GM18511 (cell line): ENCODE data around the gene HNMT.
A peak's percentile ranks its signal among the peaks of the same experiment; 100 is the strongest.

Experiments
- ATAC-seq: cut with Tn5 transposase; IDR thresholded peaks from one replicate; pipeline ENCODE4 v1.9.1; 2021; ENCODE audit warnings: mild to moderate bottlenecking, moderate library complexity; ENCODE audit not compliant: unreplicated experiment

HNMT gene

DNA sequence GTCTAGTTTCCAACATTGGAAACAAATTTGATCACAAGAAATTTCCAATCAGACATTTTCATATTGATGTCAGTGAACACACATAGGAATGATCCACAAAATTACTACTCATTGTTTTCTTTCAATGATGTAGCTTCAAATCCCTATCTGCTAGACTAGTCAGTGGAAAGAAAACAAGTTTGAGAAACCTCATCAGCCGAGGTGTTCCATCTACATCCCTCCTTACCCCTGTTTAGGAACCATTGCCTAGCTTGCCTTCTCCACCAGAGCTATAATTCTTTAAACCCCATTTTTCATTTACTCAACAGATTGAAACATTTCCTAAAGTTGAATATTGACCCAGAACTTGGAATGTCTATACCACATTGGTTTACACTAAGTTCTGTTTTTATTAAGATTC is 45.3 kb downstream of the HNMT start:
- no peak for ATAC-seq

DNA sequence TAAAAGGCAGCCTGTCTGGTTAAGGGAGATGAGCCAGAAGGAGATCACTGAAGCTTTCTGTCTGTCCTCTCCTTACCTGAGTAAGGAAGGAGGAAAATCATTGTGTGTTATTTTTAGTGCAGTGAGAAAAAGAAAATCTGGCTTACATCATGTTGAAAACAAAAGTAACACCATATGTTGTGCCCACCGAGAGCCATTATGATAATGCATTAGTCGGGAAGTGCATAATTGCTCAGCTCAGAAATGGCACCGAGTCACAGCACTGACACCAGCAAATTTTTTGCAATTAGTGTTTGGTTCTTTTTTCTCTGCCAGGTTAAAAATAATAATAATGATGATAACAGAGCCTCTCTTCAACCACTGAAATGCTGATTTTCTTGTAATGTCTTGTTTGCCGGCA is 46.6 kb downstream of the HNMT start:
- ATAC-seq = no peak

DNA sequence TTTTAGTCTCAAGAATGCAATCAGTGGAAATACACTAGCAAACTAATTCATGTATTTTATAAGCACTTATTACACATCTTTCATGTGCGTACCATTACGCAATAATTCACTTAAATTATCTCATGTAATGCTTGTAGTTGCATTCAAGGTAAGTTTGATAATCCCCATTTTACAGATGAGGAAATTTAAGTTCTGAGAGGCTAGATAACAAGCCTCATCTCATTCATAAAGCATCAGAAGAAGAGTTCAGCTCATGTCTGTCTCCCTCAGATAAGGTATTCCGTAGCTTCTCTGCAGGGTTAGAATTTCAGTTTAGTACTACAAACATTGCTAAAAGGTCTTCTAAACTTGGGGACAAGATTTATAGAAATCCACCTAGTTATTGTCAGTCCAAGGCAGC is 47.8 kb downstream of the HNMT start:
- ATAC-seq = no peak

DNA sequence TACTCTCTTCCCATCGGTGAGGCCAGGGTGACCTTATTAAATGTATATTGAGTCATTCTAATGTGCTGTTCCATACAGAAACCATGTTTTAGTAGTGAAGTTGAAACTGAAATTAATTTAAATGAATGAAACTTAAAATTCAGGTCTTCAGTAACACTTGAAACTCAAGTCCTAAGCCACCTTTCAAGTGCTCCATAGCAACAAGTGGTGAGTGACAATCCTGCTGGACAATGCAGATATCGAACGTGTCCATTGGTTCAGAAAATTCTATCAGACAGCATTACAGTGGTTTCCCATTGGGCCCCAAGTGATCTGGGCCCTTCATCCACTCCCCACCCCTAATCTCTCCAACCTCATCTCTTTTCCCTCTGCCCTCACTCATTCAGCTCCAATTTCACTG is 48.7 kb downstream of the HNMT start:
- ATAC-seq = no peak

DNA sequence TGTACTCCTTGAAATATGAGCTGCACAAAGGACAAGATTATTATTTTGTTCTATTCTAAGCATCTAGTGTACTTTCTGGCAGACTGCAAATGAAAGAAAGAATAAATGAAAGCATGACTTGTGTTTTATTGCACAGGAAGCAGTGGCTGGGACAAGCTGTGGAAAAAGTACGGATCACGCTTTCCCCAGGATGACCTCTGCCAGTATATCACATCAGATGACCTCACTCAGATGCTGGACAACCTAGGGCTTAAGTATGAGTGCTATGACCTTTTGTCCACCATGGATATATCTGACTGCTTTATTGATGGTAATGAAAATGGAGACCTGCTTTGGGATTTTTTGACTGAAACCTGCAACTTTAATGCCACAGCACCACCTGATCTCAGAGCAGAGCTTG is 49.4 kb downstream of the HNMT start:
- no peak for ATAC-seq

DNA sequence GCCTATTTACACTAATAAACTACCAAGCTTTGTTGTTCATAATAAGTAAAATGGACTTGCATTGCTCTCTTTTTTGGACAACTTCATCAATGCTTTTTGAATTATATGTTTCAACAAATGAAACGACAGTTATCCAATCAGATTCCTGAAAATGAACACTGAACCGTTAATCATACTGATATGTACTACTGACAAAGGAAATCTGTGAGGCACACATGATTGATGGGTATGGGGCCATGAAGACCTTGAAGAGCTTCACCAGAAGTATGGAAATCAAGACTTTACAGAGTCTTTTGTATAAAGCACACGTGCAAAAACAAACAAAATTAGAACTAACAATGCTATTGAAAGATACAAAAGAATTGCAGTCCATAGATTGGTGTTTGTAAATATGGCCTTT is 51.2 kb downstream of the HNMT start:
- ATAC-seq = no peak

DNA sequence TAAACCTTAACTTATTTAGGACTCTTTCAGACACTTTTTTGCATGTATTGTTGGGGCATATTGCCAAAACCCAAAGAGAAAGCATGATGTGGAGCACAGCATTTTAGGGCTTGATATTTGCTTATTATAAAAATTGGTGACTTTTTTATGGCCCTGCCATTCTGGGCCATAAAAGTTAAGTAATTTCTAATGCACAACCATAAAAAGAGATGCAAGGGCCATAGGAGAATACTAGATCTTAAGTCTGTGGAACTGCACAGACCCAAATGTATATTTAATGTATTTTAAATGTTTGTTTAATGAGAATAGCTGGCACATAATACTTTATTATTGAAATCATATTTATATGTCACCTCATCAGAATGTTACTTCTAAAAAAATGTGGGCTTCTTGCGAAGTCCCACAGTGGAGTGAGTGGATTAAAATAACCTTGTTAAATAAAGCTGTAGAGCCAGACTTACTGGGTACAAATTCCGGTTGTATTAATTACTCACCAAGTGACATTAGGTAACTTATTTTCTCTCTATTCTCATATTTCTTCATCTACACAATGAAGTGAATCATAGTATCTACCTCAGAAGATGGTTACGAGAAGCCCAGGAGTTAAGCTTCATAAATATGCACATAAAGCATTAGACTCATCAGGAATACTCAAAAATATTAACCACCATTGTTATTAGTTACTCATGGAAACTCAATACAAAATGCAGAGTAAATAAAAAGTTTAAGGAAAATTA is 52.2 kb downstream of the HNMT start:
- ATAC-seq = no peak

DNA sequence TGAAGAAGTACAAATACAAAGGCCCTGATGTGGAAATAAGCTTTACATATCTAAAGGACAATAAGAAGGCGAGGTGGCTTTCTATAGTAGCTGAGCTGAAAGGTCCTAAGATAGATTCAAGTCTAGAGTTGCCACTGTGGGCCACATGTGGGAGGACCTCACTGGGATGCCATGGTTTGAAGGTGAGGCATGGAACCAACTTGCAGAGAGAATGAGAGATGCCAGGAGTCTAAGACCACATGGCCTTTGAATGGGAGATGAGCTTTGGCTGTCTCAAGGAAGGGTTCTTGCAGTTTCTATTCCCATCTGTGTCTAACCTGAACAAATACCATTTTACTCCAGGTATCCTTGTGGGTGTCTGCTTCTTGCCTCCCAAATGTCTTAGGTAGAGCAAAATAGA is 53.6 kb downstream of the HNMT start:
- ATAC-seq = no peak

DNA sequence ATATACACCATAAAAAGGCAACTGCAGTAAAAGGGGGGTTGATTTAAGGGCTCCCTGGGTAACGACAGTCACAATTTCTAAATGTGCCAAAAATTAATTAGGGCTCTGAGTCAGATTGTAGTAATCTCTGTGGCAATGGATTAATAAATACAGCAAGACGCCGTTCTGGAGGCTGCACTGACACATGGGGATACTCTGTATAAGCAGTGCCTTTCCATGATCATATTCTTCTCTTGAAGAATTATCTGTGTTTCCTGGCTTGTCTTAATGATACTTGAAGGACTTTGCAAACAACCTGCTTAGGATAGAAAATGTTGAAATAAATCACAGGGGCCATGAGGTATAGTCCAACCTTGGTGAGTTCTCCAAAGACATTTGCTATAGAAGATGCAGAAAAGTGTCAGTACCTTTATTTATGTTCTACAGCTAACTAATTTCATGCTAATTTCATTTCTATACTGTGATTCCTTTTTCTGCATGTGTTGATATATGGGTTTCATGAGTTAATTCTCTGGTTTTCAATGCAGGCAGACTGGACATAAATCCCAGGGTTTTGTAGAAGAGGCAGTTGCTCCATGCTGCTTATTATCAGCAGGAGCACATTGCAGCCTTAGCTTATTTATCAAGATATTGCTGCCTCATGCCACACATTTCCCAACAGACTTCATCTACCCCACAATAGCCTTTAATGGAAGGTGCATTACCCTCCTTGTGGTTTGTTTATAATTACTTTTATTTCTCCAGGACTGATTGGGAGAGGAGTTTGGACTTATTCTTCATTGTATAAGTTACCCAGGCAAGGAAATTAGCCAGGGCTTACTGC is 54.8 kb downstream of the HNMT start:
- ATAC-seq = no peak

DNA sequence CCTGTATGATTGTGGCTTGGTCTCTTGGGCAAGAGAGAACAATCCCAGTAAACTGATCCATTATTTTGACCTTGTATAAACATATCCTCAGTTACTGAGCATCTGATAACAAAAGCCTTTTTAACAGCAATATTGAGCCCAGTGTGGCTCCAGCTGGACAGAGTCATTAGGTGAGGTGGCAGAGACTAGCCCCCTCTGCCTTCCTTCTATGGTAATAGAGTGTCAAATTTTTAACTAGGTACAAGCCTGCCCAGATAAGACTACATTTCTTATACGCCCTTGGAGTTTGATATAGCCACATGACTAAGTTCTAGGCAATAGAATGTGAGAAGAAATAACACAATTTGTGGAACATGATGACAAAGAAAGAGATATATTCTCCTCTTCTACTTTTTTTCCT is 56.2 kb downstream of the HNMT start:
- no peak for ATAC-seq

DNA sequence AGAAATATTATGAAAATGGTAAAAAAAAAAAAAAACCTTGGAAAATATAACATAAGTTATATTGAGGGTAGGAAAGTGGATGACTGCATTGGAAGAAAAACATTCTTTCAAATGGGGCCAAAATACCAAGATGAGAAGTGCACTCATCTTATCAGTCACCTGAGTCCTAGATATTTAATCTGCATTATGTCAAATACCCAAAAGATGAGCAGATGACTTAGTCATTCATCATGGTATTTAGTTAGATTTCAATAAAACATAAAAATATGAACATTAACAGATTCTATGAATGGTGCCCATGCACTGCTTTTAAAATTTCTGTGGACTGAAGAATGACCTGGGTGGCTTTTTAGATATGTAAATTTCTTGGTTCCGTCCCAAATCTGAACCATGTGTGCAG is 56.9 kb downstream of the HNMT start:
- no peak for ATAC-seq

DNA sequence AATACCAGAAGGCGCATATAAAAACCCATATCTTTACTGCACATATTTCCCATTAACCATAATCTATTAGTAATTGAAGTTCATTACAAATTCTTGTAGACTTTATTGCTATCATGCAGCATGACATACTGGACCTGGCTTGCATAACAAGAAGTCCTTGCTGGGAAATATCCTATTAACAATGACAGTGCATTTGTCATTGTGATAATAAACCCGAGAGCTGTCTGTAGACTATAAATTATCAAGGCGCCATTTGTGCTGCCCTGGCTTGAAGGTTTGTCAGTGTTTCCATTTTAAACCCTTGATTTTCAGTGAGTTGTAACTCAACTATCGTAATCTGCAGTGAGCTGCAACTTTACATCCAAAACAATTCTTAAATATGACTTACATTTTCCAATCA is 59.0 kb downstream of the HNMT start:
- ATAC-seq = no peak

DNA sequence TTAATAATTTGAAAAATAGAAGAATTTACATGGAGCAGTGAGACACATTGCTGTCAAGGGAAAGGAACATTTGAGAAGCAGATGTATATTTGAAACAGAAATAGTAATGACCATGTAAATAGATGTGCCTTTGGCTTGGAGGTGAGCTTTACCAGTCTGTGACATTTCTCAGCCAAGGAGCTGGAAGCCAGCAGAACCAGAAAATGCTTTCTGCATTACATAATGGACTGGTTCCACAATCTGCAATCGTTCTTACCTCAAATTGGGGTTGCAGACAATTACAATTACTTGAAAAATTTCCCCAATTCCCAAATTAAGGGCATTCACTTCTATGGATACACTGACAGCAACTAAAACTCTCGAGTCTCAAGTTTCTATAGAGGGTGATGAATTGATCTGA is 59.7 kb downstream of the HNMT start:
- ATAC-seq = no peak

DNA sequence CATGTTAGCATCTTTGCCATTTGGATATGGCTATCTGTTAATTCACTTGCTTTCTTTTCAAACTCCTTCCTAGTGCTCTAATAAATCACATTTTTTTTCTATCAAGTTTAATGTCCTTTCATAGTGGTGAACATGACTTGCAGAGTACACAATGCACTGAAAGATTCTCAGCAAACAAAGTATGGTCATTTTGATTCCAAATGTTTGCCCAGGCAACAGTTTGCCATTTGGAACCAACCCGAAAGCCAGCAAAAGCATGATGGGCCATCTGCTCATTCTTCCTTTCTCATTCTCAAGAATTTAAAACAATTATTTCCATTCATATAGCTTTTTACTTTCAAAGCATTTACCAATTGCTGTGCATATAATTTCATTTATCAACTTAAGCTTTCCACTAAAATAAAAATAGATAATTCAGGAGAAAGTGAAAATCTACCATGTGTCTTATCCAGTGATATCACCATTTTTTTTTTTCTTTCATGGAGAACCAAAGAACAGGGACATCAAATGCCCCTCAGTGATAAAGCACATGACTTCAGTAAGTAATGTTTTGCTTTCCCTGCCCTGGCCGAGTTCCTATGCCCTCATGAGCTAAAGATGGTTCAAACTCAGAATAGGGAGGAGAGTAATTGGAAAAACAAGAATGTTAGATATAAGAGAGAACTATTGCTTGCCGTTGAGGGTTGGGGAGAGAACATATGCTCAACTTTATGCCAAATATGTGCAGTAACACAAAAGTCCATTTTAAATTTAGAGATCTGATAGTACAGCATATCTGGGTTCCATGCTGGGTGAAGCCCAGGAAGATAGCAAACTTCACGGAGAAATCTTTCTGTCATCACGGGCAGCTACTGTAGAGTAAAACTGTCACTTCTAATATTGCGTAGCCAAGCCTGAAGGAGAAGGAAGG is 62.1 kb downstream of the HNMT start:
- ATAC-seq = no peak

DNA sequence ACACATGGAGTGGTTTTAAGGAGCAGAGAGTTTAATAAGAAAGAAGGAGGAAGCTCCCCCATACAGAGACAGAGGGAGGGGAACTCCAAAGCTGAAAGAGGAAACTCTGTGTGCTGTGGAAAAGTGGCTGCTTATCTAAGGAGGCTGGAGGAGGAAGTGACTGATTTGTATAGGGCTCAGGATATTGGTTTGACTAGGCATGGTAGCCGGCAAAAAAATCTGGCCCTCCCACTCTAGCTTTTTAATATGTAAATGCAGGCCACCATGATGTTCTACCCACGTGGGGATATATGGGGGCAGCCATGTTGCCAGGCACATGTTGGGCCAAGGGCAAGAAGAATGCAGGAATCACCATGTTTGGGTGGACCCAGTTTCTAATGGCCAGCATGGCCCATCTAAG is 64.3 kb downstream of the HNMT start:
- ATAC-seq = peak; percentile 38

DNA sequence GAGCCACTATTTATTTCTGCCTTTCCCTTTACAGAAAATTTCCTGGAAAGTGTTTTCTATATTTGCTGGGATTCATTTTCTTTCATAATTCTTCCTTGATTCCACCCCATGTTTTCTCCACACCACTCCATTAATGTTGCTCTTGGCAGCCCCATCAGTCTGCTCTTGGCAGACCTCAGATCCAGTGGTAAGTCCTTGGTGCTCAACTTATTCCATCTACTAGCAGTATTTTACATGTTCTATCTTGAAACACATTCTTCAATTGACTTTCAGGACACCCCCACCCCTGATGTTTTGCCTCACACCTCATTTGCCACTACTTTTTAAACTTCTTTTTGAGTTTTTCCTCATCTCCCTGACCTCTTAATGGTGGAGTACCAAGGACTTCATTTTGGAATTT is 65.0 kb downstream of the HNMT start:
- no peak for ATAC-seq

DNA sequence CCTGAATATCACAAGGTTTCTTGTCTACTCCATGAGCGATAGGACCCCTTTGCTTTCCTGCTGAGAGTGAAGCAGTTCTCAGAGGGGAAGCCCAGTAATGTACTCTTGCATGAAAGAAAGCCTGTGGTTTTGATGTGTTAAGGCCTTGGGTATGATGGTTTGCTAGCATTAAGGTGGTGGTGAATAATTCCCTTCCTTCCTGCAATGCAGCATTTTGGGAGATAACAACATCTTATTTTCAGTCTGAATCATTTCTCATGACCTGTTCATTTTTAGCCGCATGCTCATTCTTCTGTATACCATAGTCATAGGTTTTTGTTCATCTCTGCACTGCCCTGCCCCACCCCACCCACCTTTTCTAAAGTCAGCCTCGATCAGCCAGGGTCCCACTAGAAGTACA is 66.2 kb downstream of the HNMT start:
- peak; percentile 84 for ATAC-seq

DNA sequence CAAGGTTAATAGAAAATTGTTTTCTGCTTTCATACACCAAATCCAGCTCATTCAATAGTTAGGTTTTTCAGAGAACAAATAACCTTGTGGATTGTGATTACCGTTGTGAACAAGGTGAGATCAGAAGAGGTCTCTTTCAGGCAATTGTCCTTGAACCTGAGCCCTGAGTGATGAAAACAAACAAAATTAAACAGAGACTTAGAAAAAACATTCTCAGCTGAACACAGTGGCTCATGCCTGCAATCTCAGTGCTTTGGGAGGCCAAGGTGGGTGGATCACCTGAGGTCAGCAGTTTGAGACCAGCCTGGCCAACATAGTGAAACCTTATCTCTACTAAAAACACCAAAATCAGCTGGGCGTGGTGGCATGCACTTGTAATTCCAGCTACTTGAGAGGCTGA is 68.1 kb downstream of the HNMT start:
- ATAC-seq = no peak

DNA sequence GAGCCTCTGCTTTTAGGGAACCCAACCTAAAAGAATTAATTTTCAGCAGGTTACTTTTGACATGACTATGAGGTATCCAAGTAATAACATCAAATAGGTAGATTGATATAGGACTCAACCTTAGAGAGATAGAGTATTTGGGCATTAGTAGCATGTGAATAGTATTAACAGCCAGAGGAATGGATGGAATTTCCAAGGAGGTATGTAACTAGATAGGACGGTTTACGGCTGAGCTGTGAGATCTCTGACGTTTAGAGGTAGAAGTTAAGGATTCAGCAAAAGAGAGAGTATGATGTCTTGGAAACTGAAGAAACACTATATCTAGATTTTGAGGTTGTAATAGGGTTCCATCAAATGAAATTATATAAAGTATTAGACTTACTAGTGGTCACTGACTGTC is 70.3 kb downstream of the HNMT start:
- ATAC-seq = no peak

DNA sequence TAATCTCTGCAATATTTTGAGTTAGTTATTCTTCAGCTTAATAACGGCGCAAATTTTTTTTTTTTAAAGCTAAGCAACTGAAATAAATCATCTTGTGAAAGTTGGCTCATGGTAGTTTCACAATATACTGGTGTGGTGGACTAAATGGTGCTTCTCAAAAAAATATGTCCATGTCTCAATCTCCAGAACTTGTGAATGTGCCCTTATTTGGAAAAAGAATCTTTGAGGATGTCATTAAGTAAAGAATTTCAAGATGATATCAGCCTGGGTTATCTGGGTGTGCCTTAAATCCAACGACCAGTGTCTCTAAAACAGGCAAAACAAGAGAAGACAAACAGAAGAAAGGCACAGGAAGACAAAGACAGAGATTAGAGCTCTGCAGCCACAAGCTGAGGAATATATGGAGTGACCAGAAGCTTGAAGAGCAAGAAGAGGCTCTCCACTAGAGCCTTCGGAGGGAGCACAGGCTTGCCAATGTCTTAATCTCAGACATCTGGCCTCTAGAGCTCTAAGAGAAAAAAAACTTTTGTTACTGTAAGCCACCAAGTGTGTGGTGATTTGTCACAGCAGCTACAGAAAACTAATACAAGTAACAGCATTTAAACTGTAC is 71.4 kb downstream of the HNMT start:
- ATAC-seq = no peak

DNA sequence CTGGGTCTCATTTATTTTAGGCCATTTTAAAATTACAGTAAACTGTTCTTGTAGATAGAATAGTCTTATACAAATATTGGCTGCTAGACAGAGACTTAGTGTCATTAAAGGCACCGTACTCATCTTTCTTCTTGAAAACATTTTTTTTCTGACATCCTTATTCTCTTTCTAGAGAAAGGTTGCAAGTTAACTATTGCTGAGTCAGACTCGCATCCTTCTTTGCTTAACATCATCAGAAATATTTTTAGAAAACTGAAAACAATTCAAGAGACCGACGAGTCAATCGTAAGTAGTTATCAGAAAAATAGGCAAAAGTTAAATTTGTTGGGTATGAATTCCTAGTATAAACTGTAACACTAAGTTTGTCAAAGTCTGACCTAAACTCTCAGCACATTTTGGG is 72.2 kb downstream of the HNMT start:
- no peak for ATAC-seq
